BLaER1 treated with 17β-estradiol and CSF1 and Interleukin-3, amounts not matched to agents 10 nM and 100 nM (cell line): ENCODE data around the gene RSPO3.

Experiments
- H3K27ac ChIP-seq, 11 experiments: shearing (Covaris generic); formaldehyde crosslinking; 2 replicates each; pipeline ENCODE4 v1.8.1; 2022
- H3K27me3 ChIP-seq, 11 experiments: shearing (Covaris generic); formaldehyde crosslinking; 2 replicates each; pipeline ENCODE4 v1.8.1; 2022
- H3K36me3 ChIP-seq, 11 experiments: shearing (Covaris generic); formaldehyde crosslinking; 2 replicates each; pipeline ENCODE4 v1.8.1; 2022
- H3K4me1 ChIP-seq, 10 experiments: shearing (Covaris generic); formaldehyde crosslinking; 2 replicates each; pipeline ENCODE4 v1.8.1; 2022
- H3K4me2 ChIP-seq, 11 experiments: shearing (Covaris generic); formaldehyde crosslinking; 2 replicates each; pipeline ENCODE4 v1.8.1; 2022
- H3K4me3 ChIP-seq, 10 experiments: shearing (Covaris generic); formaldehyde crosslinking; 2 replicates each; pipeline ENCODE4 v1.8.1; 2022
- H3K9ac ChIP-seq, 11 experiments: shearing (Covaris generic); formaldehyde crosslinking; 2 replicates each; pipeline ENCODE4 v1.8.1; 2022
- H3K9me3 ChIP-seq, 11 experiments: shearing (Covaris generic); formaldehyde crosslinking; replicated peaks in 1 of 11; 2 replicates each; pipeline ENCODE4 v1.8.1; 2022
- H4K20me1 ChIP-seq, 11 experiments: shearing (Covaris generic); formaldehyde crosslinking; 2 replicates each; pipeline ENCODE4 v1.8.1; 2022
- Cebpa-rat ChIP-seq, 11 experiments: shearing (Covaris generic); IDR thresholded peaks; 2 replicates each; pipeline ENCODE4 v1.8.1; 2022

RSPO3 gene

GRCh38 chr6:127118298-127119101 lies at the start of gene RSPO3:
Gene RSPO3 (plus strand): TSS chr6:127118671. CDS start chr6:127119193, 522 bp downstream.
- Histone ChIP-seq H3K4me1 (peaks cover 14 to 25% (median 16%) of the 10 kb centered on the region in 10 experiments), H3K4me3 (peak within 1 kb of the TSS; percentile 55 to 77 (median 67)), H3K4me2 (peak within 1 kb of the TSS; percentile 82 to 99 (median 95)), H3K27me3 (peaks cover 56 to 70% (median 64%) of the 10 kb centered on the region in 11 experiments), H3K36me3 (no peaks in the 10 kb centered on the region), H3K9ac (peak within 1 kb of the TSS in 6 of 11 experiments; percentile 24 to 57 (median 40); a peak in 7 of 22 replicates), H3K9me3 (no peaks in the 10 kb centered on the region), H4K20me1 (peaks cover 0 to 28% (median 22%) of the 10 kb centered on the region in 11 experiments; a peak in 13 of 22 replicates), H3K27ac (no peak within 1 kb of the TSS)
- no peak for TF ChIP-seq Cebpa-rat (IDR thresholded peaks at IDR 0.05)

GRCh38 chr6:127069659-127070279 lies 48.7 kb upstream of the RSPO3 start:
- no peak for TF ChIP-seq Cebpa-rat (IDR thresholded peaks at IDR 0.05)
- Histone ChIP-seq H4K20me1 (no peaks in the 10 kb centered on the region), H3K4me2 (no peak overlapping the region), H3K36me3 (no peaks in the 10 kb centered on the region), H3K4me3 (no peak overlapping the region), H3K27ac (no peak overlapping the region), H3K9me3 (no peaks in the 10 kb centered on the region), H3K9ac (no peak overlapping the region), H3K4me1 (no peaks in the 10 kb centered on the region), H3K27me3 (no peaks in the 10 kb centered on the region)

GRCh38 chr6:127073222-127073621 lies 45.2 kb upstream of the RSPO3 start:
- no peaks in the 10 kb centered on the region for H3K36me3 ChIP-seq
- no peak overlapping the region for H3K4me2 ChIP-seq
- no peaks in the 10 kb centered on the region for H3K27me3 ChIP-seq
- H3K9ac ChIP-seq, result no peak overlapping the region
- no peak for TF ChIP-seq Cebpa-rat (IDR thresholded peaks at IDR 0.05)
- H3K9me3 ChIP-seq, result no peaks in the 10 kb centered on the region
- H3K4me1 ChIP-seq, result no peaks in the 10 kb centered on the region
- no peaks in the 10 kb centered on the region for H4K20me1 ChIP-seq
- H3K4me3 ChIP-seq, result no peak overlapping the region
- H3K27ac ChIP-seq, result no peak overlapping the region

- Histone ChIP-seq H3K4me1 (no peaks in the 10 kb centered on the region), H3K27ac (no peak overlapping the region), H3K36me3 (no peaks in the 10 kb centered on the region), H3K27me3 (no peaks in the 10 kb centered on the region), H3K4me2 (no peak overlapping the region), H3K9ac (no peak overlapping the region), H4K20me1 (no peaks in the 10 kb centered on the region), H3K9me3 (no peaks in the 10 kb centered on the region), H3K4me3 (no peak overlapping the region)
- TF ChIP-seq Cebpa-rat (IDR thresholded peaks at IDR 0.05), result no peak
These were observed 42.0 kb upstream of the RSPO3 start for GRCh38 chr6:127076466-127076865.

- Histone ChIP-seq H3K4me3 (no peak overlapping the region), H3K9ac (no peak overlapping the region), H3K27ac (no peak overlapping the region), H3K36me3 (no peaks in the 10 kb centered on the region), H3K9me3 (no peaks in the 10 kb centered on the region), H4K20me1 (no peaks in the 10 kb centered on the region), H3K4me2 (no peak overlapping the region), H3K27me3 (no peaks in the 10 kb centered on the region), H3K4me1 (no peaks in the 10 kb centered on the region)
- TF ChIP-seq Cebpa-rat (IDR thresholded peaks at IDR 0.05), result no peak
These were observed 40.6 kb upstream of the RSPO3 start for GRCh38 chr6:127077886-127078285.

GRCh38 chr6:127078669-127079068 lies 39.8 kb upstream of the RSPO3 start:
- Histone ChIP-seq H3K27ac (no peak overlapping the region), H3K4me1 (no peaks in the 10 kb centered on the region), H3K9ac (no peak overlapping the region), H3K9me3 (no peaks in the 10 kb centered on the region), H3K27me3 (no peaks in the 10 kb centered on the region), H4K20me1 (no peaks in the 10 kb centered on the region), H3K36me3 (no peaks in the 10 kb centered on the region), H3K4me3 (no peak overlapping the region), H3K4me2 (no peak overlapping the region)
- no peak for TF ChIP-seq Cebpa-rat (IDR thresholded peaks at IDR 0.05)

- no peak overlapping the region for H3K4me2 ChIP-seq
- no peaks in the 10 kb centered on the region for H3K9me3 ChIP-seq
- H3K4me3 ChIP-seq, result no peak overlapping the region
- H3K9ac ChIP-seq, result no peak overlapping the region
- no peak overlapping the region for H3K27ac ChIP-seq
- H3K27me3 ChIP-seq, result no peaks in the 10 kb centered on the region
- no peaks in the 10 kb centered on the region for H3K36me3 ChIP-seq
- no peak for TF ChIP-seq Cebpa-rat (IDR thresholded peaks at IDR 0.05)
- no peaks in the 10 kb centered on the region for H3K4me1 ChIP-seq
- H4K20me1 ChIP-seq, result no peaks in the 10 kb centered on the region
These were observed 38.8 kb upstream of the RSPO3 start for GRCh38 chr6:127079681-127080080.

GRCh38 chr6:127080081-127080480 lies 38.4 kb upstream of the RSPO3 start:
- Histone ChIP-seq H3K27ac (no peak overlapping the region), H3K4me2 (no peak overlapping the region), H4K20me1 (no peaks in the 10 kb centered on the region), H3K4me3 (no peak overlapping the region), H3K27me3 (no peaks in the 10 kb centered on the region), H3K36me3 (no peaks in the 10 kb centered on the region), H3K4me1 (no peaks in the 10 kb centered on the region), H3K9ac (no peak overlapping the region), H3K9me3 (no peaks in the 10 kb centered on the region)
- no peak for TF ChIP-seq Cebpa-rat (IDR thresholded peaks at IDR 0.05)

GRCh38 chr6:127083231-127083962 lies 35.1 kb upstream of the RSPO3 start:
- no peaks in the 10 kb centered on the region for H3K27me3 ChIP-seq
- TF ChIP-seq Cebpa-rat (IDR thresholded peaks at IDR 0.05), result no peak
- H3K4me2 ChIP-seq, result no peak overlapping the region
- H3K9ac ChIP-seq, result no peak overlapping the region
- H4K20me1 ChIP-seq, result no peaks in the 10 kb centered on the region
- H3K4me1 ChIP-seq, result no peaks in the 10 kb centered on the region
- H3K36me3 ChIP-seq, result no peaks in the 10 kb centered on the region
- no peak overlapping the region for H3K27ac ChIP-seq
- H3K9me3 ChIP-seq, result no peaks in the 10 kb centered on the region
- no peak overlapping the region for H3K4me3 ChIP-seq
